ENCODE data around the gene CREBZF. TPM values are rescaled to one million over a fixed set of nuclear protein-coding genes. Genes with fewer than 3 reads are reported as not detected.
"Not testable (repeated sequence)": the region's sequence is repeated elsewhere in the genome, so short reads cannot be mapped to it uniquely, and the experiment has no call there.

CREBZF gene
- total RNA-seq, 2 experiments from 2014 or later, result 53.3 to 53.9 TPM

GRCh38 chr11:85663753-85664614 is 945 bp downstream of the CREBZF start:
- H3K27ac Mint-ChIP-seq, result peak overlapping the region; percentile 96
- H3K4me3 Mint-ChIP-seq, result peak overlapping the region; percentile 98
- peak; percentile 92 for DNase-seq
- no peaks in the 10 kb centered on the region for H3K27me3 Mint-ChIP-seq (ENCODE audit: low read depth)
- intact Hi-C loops (cut with micrococcal nuclease), result loop anchor here (1.0 to 2.0 kb wide), 5 partner anchors 17 to 623 kb away; partner anchors contain the start of genes TMEM126A and TMEM126B
- no peaks in the 10 kb centered on the region for H3K9me3 Mint-ChIP-seq
- peaks cover 31% of the 10 kb centered on the region for H3K4me1 Mint-ChIP-seq (ENCODE audit: low read depth)
- peaks cover 44% of the 10 kb centered on the region for H3K36me3 Mint-ChIP-seq (ENCODE audit: low read depth)
- CTCF ChIA-PET, result interaction anchor here (0.6 to 1.9 kb wide), 8 partner anchors 11 to 452 kb away, joined by 3 to 5 read pairs (median 4); partner anchors contain the start of gene CCDC83

GRCh38 chr11:85663080-85663752 is 1.7 kb downstream of the CREBZF start:
- peaks cover 49% of the 10 kb centered on the region for H3K36me3 Mint-ChIP-seq (ENCODE audit: low read depth)
- intact Hi-C loops (cut with micrococcal nuclease), result no loop called here
- CTCF ChIA-PET, result interaction anchor here (0.6 to 1.9 kb wide), 6 partner anchors 10 to 452 kb away, joined by 3 to 5 read pairs (median 4); partner anchors contain the start of gene CCDC83
- peak; percentile 45 for DNase-seq
- H3K4me3 Mint-ChIP-seq, result peak overlapping the region; percentile 98
- H3K27me3 Mint-ChIP-seq (ENCODE audit: low read depth), result no peaks in the 10 kb centered on the region
- H3K4me1 Mint-ChIP-seq (ENCODE audit: low read depth), result peaks cover 37% of the 10 kb centered on the region
- peak overlapping the region; percentile 96 for H3K27ac Mint-ChIP-seq
- H3K9me3 Mint-ChIP-seq, result no peaks in the 10 kb centered on the region

- no peaks in the 10 kb centered on the region for H3K27me3 Mint-ChIP-seq (ENCODE audit: low read depth)
- H3K9me3 Mint-ChIP-seq, result no peaks in the 10 kb centered on the region
- H3K4me1 Mint-ChIP-seq (ENCODE audit: low read depth), result peaks cover 41% of the 10 kb centered on the region
- CTCF ChIA-PET, result interaction anchor here (0.6 kb wide), 1 partner anchor 15 kb away, joined by 3 read pairs; no protein-coding TSS in a partner anchor
- peak overlapping the region; percentile 67 for H3K4me3 Mint-ChIP-seq
- no peak overlapping the region for H3K27ac Mint-ChIP-seq
- peaks cover 49% of the 10 kb centered on the region for H3K36me3 Mint-ChIP-seq (ENCODE audit: low read depth)
- DNase-seq, result no peak
- intact Hi-C loops (cut with micrococcal nuclease), result loop anchor here (1.0 kb wide), 1 partner anchor 9 kb away; no protein-coding TSS in a partner anchor
Observed at GRCh38 chr11:85661972-85662664, 2.8 kb downstream of the CREBZF start.

- intact Hi-C loops (cut with micrococcal nuclease), result no loop called here
- CTCF ChIA-PET, result interaction anchor here (1.2 kb wide), 1 partner anchor 9 kb away, joined by 4 read pairs; no protein-coding TSS in a partner anchor
- Mint-ChIP-seq H3K4me3 (no peak overlapping the region), H3K27me3 (ENCODE audit: low read depth) (no peaks in the 10 kb centered on the region), H3K9me3 (no peaks in the 10 kb centered on the region), H3K36me3 (ENCODE audit: low read depth) (peaks cover 41% of the 10 kb centered on the region), H3K4me1 (ENCODE audit: low read depth) (peaks cover 46% of the 10 kb centered on the region), H3K27ac (no peak overlapping the region)
- DNase-seq, result no peak
Observed at GRCh38 chr11:85658180-85658579, 6.7 kb downstream of the CREBZF start.

- Mint-ChIP-seq H3K36me3 (ENCODE audit: low read depth) (peaks cover 32% of the 10 kb centered on the region), H3K9me3 (no peaks in the 10 kb centered on the region), H3K27ac (peak overlapping the region; percentile 13), H3K4me1 (ENCODE audit: low read depth) (peaks cover 52% of the 10 kb centered on the region), H3K4me3 (no peak overlapping the region), H3K27me3 (ENCODE audit: low read depth) (no peaks in the 10 kb centered on the region)
- CTCF ChIA-PET, result interaction anchor here (2.4 kb wide), 1 partner anchor 9 kb away, joined by 9 read pairs; the partner anchor contains the start of gene TMEM126A
- intact Hi-C loops (cut with micrococcal nuclease), result loop anchor here (1.0 kb wide), 1 partner anchor 8 kb away; no protein-coding TSS in a partner anchor
- no peak for DNase-seq
Observed at GRCh38 chr11:85656777-85657176, 8.2 kb downstream of the CREBZF start.

GRCh38 chr11:85654343-85654742 is 10.6 kb downstream of the CREBZF start:
- H3K9me3 Mint-ChIP-seq; DNase-seq; H3K27me3 Mint-ChIP-seq (ENCODE audit: low read depth); H3K4me3 Mint-ChIP-seq; intact Hi-C loops (cut with micrococcal nuclease); H3K27ac Mint-ChIP-seq; CTCF ChIA-PET: not testable (repeated sequence)
- Mint-ChIP-seq H3K4me1 (ENCODE audit: low read depth) (peaks cover 40% of the 10 kb centered on the region), H3K36me3 (ENCODE audit: low read depth) (peaks cover 12% of the 10 kb centered on the region)

- CTCF ChIA-PET, result interaction anchor here (0.7 kb wide), 1 partner anchor 11 kb away, joined by 3 read pairs; no protein-coding TSS in a partner anchor
- Mint-ChIP-seq H3K27ac (peak overlapping the region; percentile 9), H3K36me3 (ENCODE audit: low read depth) (peaks cover 7% of the 10 kb centered on the region)
Observed at GRCh38 chr11:85652786-85653447, 12.0 kb downstream of the CREBZF start.

GRCh38 chr11:85651118-85651517 is 13.8 kb downstream of the CREBZF start:
- CTCF ChIA-PET, result interaction anchor here (0.6 kb wide), 1 partner anchor 8 kb away, joined by 3 read pairs; no protein-coding TSS in a partner anchor
- peaks cover 37% of the 10 kb centered on the region for H3K4me1 Mint-ChIP-seq (ENCODE audit: low read depth)
- H3K4me3 Mint-ChIP-seq, result no peak overlapping the region

More at GRCh38 chr11:85652786-85653447, 12.0 kb downstream of the CREBZF start:
- Mint-ChIP-seq H3K4me3 (no peak overlapping the region), H3K27me3 (ENCODE audit: low read depth) (no peaks in the 10 kb centered on the region), H3K9me3 (no peaks in the 10 kb centered on the region), H3K4me1 (ENCODE audit: low read depth) (peaks cover 40% of the 10 kb centered on the region)
- no peak for DNase-seq
- intact Hi-C loops (cut with micrococcal nuclease), result loop anchor here (1.0 kb wide), 1 partner anchor 9 kb away; no protein-coding TSS in a partner anchor

GRCh38 chr11:85647604-85648299 is 17.2 kb downstream of the CREBZF start, which contains the start of gene TMEM126A:
TSS of gene TMEM126A (plus strand) at chr11:85647967. CDS start at chr11:85650256, 2,289 bp downstream.
- peaks cover 6% of the 10 kb centered on the region for H3K27me3 Mint-ChIP-seq (ENCODE audit: low read depth)
- H3K27ac Mint-ChIP-seq, result peak within 1 kb of the TSS; percentile 96
- CTCF ChIA-PET, result interaction anchor here (0.5 to 2.2 kb wide), 10 partner anchors 9 to 686 kb away, joined by 3 to 9 read pairs (median 3); no protein-coding TSS in a partner anchor
- peak within 1 kb of the TSS; percentile 90 for H3K4me3 Mint-ChIP-seq
- peak; percentile 96 for DNase-seq
- peaks cover 2% of the 10 kb centered on the region for H3K36me3 Mint-ChIP-seq (ENCODE audit: low read depth)
- peaks cover 29% of the 10 kb centered on the region for H3K4me1 Mint-ChIP-seq (ENCODE audit: low read depth)
- intact Hi-C loops (cut with micrococcal nuclease), result loop anchor here (1.0 to 5.0 kb wide), 5 partner anchors 9 to 420 kb away; partner anchors contain the start of genes PICALM and TMEM126B
- H3K9me3 Mint-ChIP-seq, result no peaks in the 10 kb centered on the region

More at GRCh38 chr11:85651118-85651517, 13.8 kb downstream of the CREBZF start:
- Mint-ChIP-seq H3K27ac (peak overlapping the region; percentile 81), H3K36me3 (ENCODE audit: low read depth) (peaks cover 4% of the 10 kb centered on the region), H3K27me3 (ENCODE audit: low read depth) (no peaks in the 10 kb centered on the region), H3K9me3 (no peaks in the 10 kb centered on the region)
- intact Hi-C loops (cut with micrococcal nuclease), result no loop called here
- DNase-seq, result no peak

- CTCF ChIA-PET, result interaction anchor here (0.6 to 1.7 kb wide), 6 partner anchors 10 to 56 kb away, joined by 3 to 9 read pairs (median 4); no protein-coding TSS in a partner anchor
- no peaks in the 10 kb centered on the region for H3K9me3 Mint-ChIP-seq
- H3K4me3 Mint-ChIP-seq, result peak overlapping the region; percentile 90
- H3K36me3 Mint-ChIP-seq (ENCODE audit: low read depth), result peaks cover 2% of the 10 kb centered on the region
- intact Hi-C loops (cut with micrococcal nuclease), result loop anchor here (1.0 to 5.0 kb wide), 4 partner anchors 17 to 420 kb away; partner anchors contain the start of genes PICALM and TMEM126B
- peaks cover 26% of the 10 kb centered on the region for H3K4me1 Mint-ChIP-seq (ENCODE audit: low read depth)
- peaks cover 6% of the 10 kb centered on the region for H3K27me3 Mint-ChIP-seq (ENCODE audit: low read depth)
- no peak for DNase-seq
- peak overlapping the region; percentile 96 for H3K27ac Mint-ChIP-seq
Observed at GRCh38 chr11:85647078-85647477, 17.9 kb downstream of the CREBZF start.
